NCI-H146 (cell line): ENCODE data around the gene CCDC198.

Experiments
- DNase-seq: peaks from one replicate; lab custom pipeline; 2025; lab: John Stamatoyannopoulos, UW

CCDC198 gene

DNA sequence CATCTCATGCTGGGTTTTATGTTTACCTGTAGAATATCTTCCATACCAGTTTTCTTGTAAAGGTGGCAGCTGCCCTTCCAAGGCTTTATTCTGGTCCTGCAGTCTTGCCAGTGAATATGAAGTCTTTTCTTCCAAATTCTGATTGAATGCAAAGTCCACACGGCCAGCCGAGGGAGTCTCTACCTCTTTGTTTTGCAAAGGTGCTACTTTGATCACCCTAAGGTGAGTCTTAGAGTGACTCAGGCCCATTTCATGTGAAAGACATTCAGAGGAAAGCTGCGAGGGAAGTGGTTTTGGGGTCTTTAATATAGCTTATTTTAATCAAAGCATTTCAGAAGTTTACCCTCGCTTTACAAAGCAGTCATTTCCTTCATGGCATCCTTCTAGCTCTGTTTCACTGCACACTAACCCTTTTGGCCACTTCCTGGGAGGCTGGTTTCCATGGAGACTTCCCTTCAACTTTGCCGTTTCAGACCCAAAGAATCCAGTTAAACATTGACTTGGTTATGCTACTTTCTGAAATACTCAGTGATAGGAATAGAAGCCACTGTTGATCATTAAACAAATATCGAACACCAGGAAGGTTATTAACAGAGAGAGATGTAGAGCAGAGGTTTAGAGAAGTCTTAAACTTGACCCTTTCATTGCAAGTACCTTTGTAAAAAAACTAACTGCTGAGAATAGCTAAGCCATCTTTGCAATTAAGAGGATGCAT is at the start of gene CCDC198:
TSS of gene CCDC198 (minus strand) at position 391 of the 715 bp plus-strand sequence. CDS start at position 249, 142 bp downstream.
- DNase-seq, result no peak

GRCh38 chr14:57533214-57533613 is 39.6 kb upstream of the CCDC198 start:
- no peak for DNase-seq

DNA sequence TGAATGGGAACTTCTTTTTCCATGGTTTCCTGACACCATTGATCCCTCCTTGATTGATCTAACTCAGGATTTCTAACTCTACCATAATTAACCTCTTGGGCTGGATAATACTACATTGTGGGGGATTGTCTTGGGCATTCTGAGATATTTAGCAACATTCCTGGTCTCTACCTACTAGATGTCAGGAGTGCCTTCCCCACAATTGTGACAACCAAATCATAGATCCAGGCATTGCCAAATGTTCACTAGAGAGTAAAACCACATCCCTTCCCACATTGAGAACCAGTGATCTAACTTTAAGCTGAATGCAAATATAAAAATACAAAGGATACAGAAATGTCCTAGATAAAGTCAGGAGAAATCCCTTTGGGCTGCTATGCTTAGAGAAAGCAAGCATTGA is 36.9 kb upstream of the CCDC198 start:
- DNase-seq, result no peak

DNA sequence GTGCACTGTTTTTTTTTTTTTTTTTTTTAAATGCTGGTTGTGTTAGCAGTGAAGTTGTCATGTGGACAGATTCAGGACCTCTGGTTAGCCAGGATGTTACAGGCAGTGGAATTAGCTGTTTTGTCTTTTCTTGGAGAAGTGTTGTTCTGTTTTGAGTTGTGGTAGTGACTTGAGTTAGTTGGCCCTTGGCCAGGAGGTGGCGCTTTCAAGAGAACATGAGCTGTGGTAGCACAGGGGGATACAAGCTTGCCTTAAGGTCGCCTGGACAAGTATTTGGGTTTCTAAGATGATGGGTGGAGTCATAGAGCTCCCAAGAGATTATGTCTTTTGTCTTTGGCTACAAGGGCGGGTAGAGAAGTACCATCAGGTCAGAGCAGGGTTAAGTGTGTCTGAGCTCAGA is 33.3 kb upstream of the CCDC198 start:
- DNase-seq, result no peak

GRCh38 chr14:57519043-57519442 is 25.4 kb upstream of the CCDC198 start:
- no peak for DNase-seq

- DNase-seq, result no peak
Observed at GRCh38 chr14:57512220-57512619, 18.6 kb upstream of the CCDC198 start.

- DNase-seq, result no peak
Observed at GRCh38 chr14:57508756-57509155, 15.1 kb upstream of the CCDC198 start.

DNA sequence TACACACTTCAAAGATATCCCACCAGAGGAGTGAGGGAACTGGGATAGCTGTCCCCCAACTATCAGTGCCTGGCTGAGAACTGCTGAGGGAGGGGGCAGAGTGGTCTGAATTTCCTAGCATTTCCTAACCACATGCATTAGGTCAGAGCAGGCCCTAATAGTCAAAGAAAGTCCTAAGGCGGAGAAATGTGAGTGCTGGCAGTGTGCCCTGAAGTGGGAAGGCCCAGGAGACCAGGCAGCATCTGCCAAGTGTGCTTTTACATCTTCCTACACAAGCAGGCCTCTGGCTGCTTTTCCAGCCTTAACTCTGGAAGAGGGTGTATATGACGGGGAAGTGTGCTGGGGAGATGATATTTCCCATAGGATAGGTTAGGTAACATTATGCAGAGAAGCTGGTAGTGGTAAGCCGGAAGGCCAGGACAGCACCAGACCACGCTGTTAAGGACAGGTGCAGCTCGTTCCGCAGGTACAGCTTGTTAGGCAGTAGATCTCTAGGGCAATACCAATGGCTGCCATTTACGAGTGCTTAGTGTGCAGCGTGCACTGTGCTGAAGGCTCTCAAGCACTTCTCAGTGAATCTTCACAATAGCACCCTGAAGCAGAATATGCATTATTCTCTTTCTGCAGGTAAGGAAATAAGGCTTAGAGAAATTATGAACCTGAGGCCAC is 9.1 kb upstream of the CCDC198 start:
- DNase-seq, result no peak

DNA sequence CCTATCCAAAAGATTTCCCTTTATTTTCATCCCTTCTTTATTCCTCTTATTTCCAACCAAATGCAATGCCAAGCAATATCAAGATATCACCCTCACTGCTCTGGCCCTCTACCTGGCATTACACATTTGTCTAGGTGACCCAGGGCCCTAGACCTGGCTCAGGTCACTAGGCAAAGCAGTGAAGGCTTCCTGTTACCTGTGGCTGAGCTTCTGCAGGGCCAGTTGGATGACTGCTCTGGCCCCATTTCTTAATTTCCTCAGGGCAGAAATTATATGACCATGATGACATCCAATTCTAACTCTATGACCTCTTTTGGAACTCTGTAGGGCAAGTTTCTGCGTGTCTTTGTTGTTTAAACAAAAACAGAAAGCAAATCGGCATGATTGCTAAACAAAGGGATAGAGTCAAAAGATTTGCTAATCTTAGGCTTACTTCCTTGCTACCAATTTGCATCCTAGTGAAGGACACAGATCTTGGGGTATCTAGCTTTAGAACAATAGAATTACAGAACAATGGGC is 7.4 kb upstream of the CCDC198 start:
- no peak for DNase-seq

- DNase-seq, result no peak
Observed at GRCh38 chr14:57498659-57499058, 5.0 kb upstream of the CCDC198 start.

DNA sequence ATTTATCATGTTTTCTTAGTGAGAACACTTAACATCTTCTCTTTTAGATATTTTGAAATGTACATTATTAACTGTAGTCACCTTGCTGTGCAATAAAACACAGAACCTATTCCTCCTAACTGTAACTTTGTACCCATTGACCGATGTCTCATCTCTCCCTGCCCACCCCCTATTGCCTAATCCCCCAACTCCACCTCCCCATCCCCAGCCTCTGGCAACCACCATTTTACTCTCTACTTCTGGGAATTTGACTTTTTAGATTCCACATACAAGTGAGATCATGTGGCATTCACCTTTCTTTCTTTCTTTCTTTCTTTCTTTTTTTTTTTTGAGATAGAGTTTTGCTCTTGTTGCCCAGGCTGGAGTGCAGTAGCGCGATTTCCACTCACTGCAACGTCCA is 4.4 kb upstream of the CCDC198 start:
- DNase-seq, result no peak

GRCh38 chr14:57495416-57495815 is 1.8 kb upstream of the CCDC198 start:
- DNase-seq, result no peak

GRCh38 chr14:57492859-57493258 is 798 bp downstream of the CCDC198 start:
- DNase-seq, result no peak

DNA sequence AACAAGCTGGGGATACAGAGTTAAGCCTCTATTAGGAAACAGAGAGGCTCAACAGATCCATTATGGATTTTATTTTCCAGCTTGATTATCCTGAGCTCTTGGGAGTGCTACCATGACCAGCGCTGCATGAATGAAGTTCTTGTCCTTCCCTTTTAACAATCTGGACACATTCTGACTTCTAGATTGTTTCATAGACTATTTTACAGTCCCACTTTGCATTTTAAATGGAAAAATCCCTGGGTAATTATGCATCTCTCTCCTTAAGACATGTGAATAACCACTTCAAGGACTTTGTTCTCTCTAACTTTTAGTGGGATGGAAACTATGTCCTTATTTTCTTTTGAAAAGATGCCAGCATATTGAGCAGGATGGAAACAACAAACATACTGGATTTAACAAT is 2.0 kb downstream of the CCDC198 start:
- no peak for DNase-seq

DNA sequence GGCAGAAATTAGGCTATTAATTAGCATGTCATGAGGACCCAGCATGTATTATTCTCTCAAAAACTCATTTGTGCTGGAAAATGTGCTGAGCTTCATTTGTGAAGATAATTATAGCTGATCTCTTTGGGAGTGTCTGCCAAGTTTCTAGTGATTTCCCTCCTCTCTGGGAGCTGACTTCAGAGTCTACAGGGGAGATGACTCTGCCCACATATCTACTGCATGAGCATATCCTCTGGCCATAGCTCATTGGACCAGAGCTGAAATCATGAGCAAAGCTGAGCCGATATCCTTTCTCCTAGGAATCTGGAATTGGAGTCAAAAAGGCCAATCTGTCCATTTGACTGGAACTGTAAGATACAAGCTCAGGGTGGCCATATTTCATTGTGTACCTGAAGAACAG is 5.9 kb downstream of the CCDC198 start:
- DNase-seq, result no peak

DNA sequence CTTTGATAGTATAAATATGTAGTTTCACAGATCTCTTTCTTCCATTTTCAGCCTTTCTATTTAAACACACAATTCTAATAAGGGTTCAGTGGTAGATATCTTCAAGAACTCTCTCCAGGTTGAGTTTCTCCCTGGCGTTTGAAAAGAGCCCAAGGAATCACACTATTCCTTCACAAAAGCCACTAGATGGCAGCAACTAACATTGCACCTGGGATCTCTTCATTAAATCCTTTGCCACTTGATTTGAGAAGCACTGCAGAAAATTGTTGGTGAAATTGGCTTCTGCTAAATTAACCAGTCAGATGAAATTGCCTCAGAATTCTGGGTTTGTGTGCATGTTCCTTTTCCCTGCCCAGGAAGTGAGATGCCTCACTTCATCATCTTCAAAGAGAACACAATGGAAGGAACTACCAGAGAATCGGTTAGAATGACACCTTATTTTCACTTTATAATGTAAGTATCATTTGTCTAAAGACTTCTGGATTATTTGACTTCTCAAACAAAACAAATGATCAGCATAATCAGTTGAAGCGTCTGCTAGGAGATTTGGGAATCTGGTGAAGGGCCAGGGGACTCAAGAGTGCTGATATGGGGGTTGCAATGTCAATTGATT is 6.8 kb downstream of the CCDC198 start:
- peak; percentile 26 for DNase-seq

DNA sequence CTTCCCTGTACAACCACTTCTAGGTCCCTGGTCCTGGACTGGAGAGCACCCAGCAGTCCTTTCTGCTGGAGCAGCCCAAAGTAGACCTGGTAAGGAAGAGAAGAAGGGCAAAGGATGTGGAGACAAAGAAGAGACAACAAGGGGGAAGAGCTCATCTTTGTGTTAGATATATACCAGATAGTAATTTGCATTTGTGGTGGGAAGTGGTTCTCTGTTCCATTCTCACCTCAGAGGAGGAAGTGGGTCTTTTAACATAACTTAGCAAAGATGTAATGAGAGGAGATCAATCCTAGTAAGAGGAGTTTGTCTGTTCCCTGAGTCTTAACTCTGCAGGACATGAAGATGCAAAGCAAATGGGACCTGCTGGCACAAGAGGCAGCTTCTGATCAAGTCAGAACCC is 8.0 kb downstream of the CCDC198 start:
- DNase-seq, result no peak

GRCh38 chr14:57482120-57482519 is 11.5 kb downstream of the CCDC198 start:
- DNase-seq, result no peak

DNA sequence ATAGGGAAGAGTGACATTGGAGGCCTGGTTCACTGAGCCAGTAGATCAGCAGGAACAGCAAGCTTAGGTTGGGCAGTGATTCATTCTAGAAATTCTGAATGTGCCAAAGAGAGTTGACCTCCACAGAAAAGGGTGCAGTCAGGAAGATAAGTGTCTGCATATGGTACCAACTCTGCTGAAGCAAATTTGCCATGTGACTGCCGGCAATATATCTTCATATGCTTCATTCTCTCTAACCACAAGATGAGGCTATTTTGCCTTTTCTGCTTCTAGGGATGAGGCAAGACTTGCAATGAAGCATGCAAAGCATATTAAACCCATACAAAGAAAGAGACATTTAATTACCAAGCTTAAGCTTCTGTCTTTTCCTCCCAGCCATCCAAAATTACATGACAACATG is 13.6 kb downstream of the CCDC198 start:
- no peak for DNase-seq

- DNase-seq, result no peak
Observed at GRCh38 chr14:57479197-57479596, 14.5 kb downstream of the CCDC198 start.

DNA sequence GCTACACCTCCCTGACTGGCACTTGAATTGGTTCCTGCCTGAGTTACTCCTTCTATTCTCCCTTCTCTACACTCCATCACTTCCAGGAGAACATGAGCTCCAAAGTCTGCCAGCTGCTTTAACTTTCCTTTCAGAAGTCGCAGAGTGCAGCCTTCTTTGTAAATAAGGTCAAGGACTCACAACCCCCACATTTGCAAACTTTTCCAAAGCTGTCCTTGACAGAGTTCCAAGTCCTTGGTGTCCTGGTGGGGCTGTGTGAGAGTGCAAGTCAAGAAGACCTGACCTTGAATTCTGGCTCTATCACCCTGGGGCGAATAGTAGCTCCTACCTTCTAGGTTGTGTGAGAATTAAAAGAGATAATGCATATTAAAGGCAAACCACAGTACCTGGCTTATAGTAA is 15.6 kb downstream of the CCDC198 start:
- DNase-seq, result no peak

DNA sequence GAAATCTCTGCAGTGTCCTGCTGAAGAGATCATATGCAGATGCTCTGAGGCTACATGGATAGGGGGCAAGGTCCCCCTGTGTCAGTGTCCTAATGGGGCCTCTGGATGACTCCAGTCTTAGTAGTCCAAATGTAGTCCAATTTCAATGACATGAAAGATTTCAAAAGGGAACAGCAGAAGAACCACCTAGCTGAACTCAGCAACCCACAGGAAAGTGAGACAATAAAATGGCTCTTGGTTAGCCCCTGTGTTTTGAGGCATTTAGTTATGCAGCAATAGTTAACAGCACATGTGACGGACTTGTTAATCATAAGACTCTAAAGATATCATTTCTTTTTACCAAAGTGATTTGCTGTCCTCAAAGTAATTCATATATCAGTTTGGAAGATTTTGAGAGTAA is 22.7 kb downstream of the CCDC198 start:
- no peak for DNase-seq
